GM23248 (cell line): ENCODE data around the gene ITGB6. TPM values are rescaled to one million over a fixed set of nuclear protein-coding genes. Genes with fewer than 3 reads are reported as not detected.
"Not testable (repeated sequence)": the region's sequence is repeated elsewhere in the genome, so short reads cannot be mapped to it uniquely, and the experiment has no call there.

Source experiments
- DNase-seq: peaks from one replicate; pipeline ENCODE4 v3.0.0-alpha.2; 2015
- H2AFZ ChIP-seq: fragments of 200-600 bp; sonication (generic); 2 replicates; pipeline ENCODE4 v1.6.1; 2016; ENCODE audit warnings: antibody characterized with exemption
- H3F3A ChIP-seq: fragments of 200-600 bp; sonication (generic); 2 replicates; pipeline ENCODE4 v1.6.1; 2016; ENCODE audit warnings: mild to moderate bottlenecking, antibody characterized with exemption, mixed run types; ENCODE audit not compliant: insufficient read depth
- H3K27ac ChIP-seq: fragments of 200-600 bp; sonication (generic); 2 replicates; pipeline ENCODE4 v1.5.1; 2016; ENCODE audit warnings: mild to moderate bottlenecking
- H3K27me3 ChIP-seq: fragments of 200-600 bp; sonication (generic); replicated peaks from 2 replicates; pipeline ENCODE4 v1.6.1; 2016; ENCODE audit warnings: mild to moderate bottlenecking; ENCODE audit not compliant: insufficient read depth
- H3K36me3 ChIP-seq: fragments of 200-600 bp; sonication (generic); 2 replicates; pipeline ENCODE4 v1.6.1; 2016; ENCODE audit warnings: low read depth, mild to moderate bottlenecking
- H3K4me1 ChIP-seq: fragments of 200-600 bp; sonication (generic); 2 replicates; pipeline ENCODE4 v1.6.1; 2016; ENCODE audit warnings: mild to moderate bottlenecking; ENCODE audit not compliant: insufficient read depth
- H3K4me2 ChIP-seq: fragments of 200-600 bp; sonication (generic); one replicate; pipeline ENCODE4 v1.6.1; 2016; ENCODE audit warnings: mild to moderate bottlenecking; ENCODE audit not compliant: unreplicated experiment
- H3K4me3 ChIP-seq: fragments of 200-600 bp; sonication (generic); 2 replicates; pipeline ENCODE4 v1.5.1; 2016; ENCODE audit warnings: mild to moderate bottlenecking
- H3K79me2 ChIP-seq: fragments of 200-600 bp; sonication (generic); 2 replicates; pipeline ENCODE4 v1.6.1; 2016; ENCODE audit warnings: mild to moderate bottlenecking; ENCODE audit not compliant: insufficient read depth
- H3K9ac ChIP-seq: fragments of 200-600 bp; sonication (generic); 2 replicates; pipeline ENCODE4 v1.6.1; 2016; ENCODE audit warnings: mild to moderate bottlenecking
- H3K9me2 ChIP-seq: fragments of 200-600 bp; sonication (generic); 2 replicates; pipeline ENCODE4 v1.6.1; 2016; ENCODE audit warnings: mixed run types, mild to moderate bottlenecking, moderate library complexity; ENCODE audit not compliant: insufficient read depth
- H3K9me3 ChIP-seq: fragments of 200-600 bp; sonication (generic); one replicate; pipeline ENCODE4 v1.6.1; 2017; ENCODE audit warnings: low read depth
- H4K20me1 ChIP-seq: fragments of 200-600 bp; sonication (generic); 2 replicates; pipeline ENCODE4 v1.6.0; 2016; ENCODE audit not compliant: insufficient read depth
- EZH2 ChIP-seq: fragments of 200-600 bp; sonication (generic); IDR thresholded peaks from 2 replicates; pipeline ENCODE4 v1.6.1; 2018; ENCODE audit warnings: antibody characterized with exemption, mild to moderate bottlenecking; ENCODE audit not compliant: insufficient read depth, poor library complexity, severe bottlenecking
- EZH2phosphoT487 ChIP-seq: fragments of 200-600 bp; sonication (generic); IDR thresholded peaks from 2 replicates; pipeline ENCODE4 v1.6.1; 2018; ENCODE audit warnings: antibody characterized with exemption, moderate library complexity, mild to moderate bottlenecking, low read depth; ENCODE audit not compliant: insufficient read depth
- WGBS, 2 experiments: methylation state at CpG; one replicate each; pipeline ENCODE4 v1.1.6; 2015 to 2017; ENCODE audit warnings: low lambda C conversion rate in 2 of 2, low coverage in 1 of 2; ENCODE audit errors: missing lambda C conversion rate in 2 of 2; 5-methylcytosine and 5-hydroxymethylcytosine counted together
- in situ Hi-C: fragments of 300-500 bp; cut with MboI; formaldehyde crosslinking; loops from 2 replicates; pipeline ENCODE4 v1.15.0; 2020
- polyA plus RNA-seq: library from polyadenylated mRNA; unstranded; fragments of >200 nt; fragmentation: Nextera tagmentation; extraction: Ambion mirVana; gene quantifications from 2 replicates; pipeline ENCODE4 v1.2.1, GENCODE V29; 2016
- total RNA-seq: library from RNA; depleted of rRNA; stranded (reverse); fragments of >200 nt; shearing (Covaris generic); gene quantifications from 2 replicates; pipeline ENCODE4 v1.2.3, GENCODE V29; 2014

ITGB6 gene
- total and polyA plus RNA-seq, 2 experiments from 2014 or later: 0.05 TPM; not detected in 1

DNA sequence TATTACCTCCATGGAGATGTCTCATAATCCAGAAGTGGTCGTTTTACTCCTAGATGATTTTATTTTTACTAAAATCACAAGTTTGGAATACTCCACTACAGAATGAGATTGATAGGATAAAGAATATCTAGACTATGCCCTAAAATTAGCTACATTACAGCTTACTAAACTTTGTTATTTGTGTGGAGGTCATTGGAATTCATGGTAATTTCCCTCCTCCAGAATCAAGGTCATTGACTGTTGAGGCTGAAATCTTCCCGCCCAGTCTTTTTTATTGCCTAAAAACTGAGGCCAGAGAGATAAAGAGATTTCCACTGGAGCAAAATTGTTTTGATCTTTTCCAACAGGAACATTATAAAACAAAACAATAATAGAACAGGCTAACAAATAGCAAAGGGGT, 35.0 kb downstream of the ITGB6 start:
- no peak overlapping the region for H3K27ac ChIP-seq
- H3K4me2 ChIP-seq: no peak overlapping the region
- no peaks in the 10 kb centered on the region for H3K36me3 ChIP-seq
- no peak for DNase-seq
- peaks cover 6% of the 10 kb centered on the region; the same call in 1 of the 2 replicates for H3K4me1 ChIP-seq
- H3K9me3 ChIP-seq: no peaks in the 10 kb centered on the region
- TF ChIP-seq EZH2: no peak
- no peak for TF ChIP-seq EZH2phosphoT487
- in situ Hi-C loops: no loop called here
- no peaks in the 10 kb centered on the region for H3K79me2 ChIP-seq
- H3K4me3 ChIP-seq: no peak overlapping the region
- H2AFZ ChIP-seq: 0 out of 2 replicates have a peak overlapping the region, but pooled peaks have one; percentile 16
- no peaks in the 10 kb centered on the region for H3F3A ChIP-seq
- H3K9ac ChIP-seq: no peak overlapping the region
- 53 to 55% methylated on average over 2 of the region's 2 CpGs for WGBS, 2 experiments
- no peaks in the 10 kb centered on the region for H3K27me3 ChIP-seq
- no peaks in the 10 kb centered on the region for H4K20me1 ChIP-seq
- H3K9me2 ChIP-seq: no peaks in the 10 kb centered on the region

DNA sequence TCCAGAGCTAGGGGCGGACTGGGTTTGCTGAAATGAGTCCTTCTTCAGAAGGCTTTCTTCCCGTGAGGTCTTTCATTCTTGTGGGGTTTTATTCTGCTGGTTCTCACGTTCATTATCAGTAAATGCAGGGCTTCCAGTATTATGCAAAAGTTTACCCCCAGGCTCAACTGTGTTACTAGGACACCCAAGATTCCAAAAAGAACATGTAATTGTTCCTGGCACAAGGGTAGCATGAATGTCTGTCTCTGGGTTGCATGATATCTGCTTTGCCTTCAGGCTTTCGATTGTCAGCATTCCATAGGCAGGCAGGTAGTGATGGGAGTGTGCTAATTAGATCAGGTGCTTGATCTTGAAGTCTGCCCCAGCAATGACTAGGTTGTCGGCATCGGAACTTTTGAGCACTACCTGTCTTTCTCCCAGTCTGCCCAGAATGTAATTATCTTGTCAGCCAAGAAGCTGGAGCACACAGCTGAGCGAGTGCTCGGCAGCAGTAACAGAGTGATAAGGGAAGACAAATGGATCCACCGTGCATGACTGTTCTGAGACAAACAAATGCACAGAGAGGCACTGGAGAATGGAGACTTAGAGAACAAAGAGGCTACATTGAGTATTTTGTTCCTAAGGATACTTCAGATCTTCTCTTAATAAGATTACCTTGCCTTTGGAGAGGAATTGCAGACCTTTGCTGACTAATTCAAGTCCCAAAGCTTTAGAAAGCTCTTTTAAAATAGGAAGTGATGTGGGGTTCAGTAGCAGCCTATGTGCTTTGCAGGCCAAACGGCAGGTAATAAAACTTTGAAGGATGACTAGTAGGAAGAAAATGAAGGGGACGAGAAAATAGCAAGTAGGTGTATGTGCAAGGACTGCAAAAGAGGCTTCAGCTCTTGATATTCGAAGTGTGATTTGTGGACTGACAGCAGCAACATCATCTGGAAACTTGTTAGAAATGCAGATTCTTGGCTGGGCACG, 41.9 kb downstream of the ITGB6 start:
- Histone ChIP-seq H3K9me3 (no peaks in the 10 kb centered on the region), H4K20me1 (no peaks in the 10 kb centered on the region), H3K9me2 (no peaks in the 10 kb centered on the region), H3F3A (peaks cover 14% of the 10 kb centered on the region), H3K4me2 (peak overlapping the region; percentile 18), H3K4me3 (no peak overlapping the region), H3K27me3 (no peaks in the 10 kb centered on the region), H3K9ac (peak overlapping the region; percentile 49), H2AFZ (peak overlapping the region; percentile 25), H3K79me2 (no peaks in the 10 kb centered on the region), H3K36me3 (no peaks in the 10 kb centered on the region), H3K27ac (peak overlapping the region; percentile 62), H3K4me1 (peaks cover 20% of the 10 kb centered on the region)
- WGBS, 2 experiments: 47 to 48% methylated on average over 13 of the region's 13 CpGs
- no peak for TF ChIP-seq EZH2phosphoT487
- peak; percentile 71 for DNase-seq
- in situ Hi-C loops: no loop called here

DNA sequence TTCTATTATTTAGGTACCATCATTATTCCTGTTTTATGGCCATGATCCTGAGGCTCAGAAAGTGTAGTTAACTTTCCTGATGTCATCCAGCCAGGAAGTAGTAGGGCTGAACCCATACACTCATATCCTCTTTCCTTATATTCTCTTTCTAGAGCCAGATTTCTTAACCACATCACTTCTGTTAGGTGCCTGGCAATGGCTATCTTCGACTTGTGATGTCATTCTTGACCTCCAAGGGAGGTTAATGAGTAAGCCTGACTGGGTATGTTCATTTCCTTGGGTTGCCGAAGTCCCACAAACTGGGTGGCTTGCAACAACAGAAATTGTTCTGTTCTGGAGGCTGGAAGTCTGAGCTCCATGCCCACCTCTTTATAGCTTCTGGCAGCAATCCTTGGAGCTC, 43.4 kb downstream of the ITGB6 start:
- H3K4me1 ChIP-seq: peaks cover 20% of the 10 kb centered on the region
- H3K9me2 ChIP-seq: no peaks in the 10 kb centered on the region
- 2 to 4% methylated on average over 2 of the region's 2 CpGs for WGBS, 2 experiments
- peak overlapping the region; percentile 49 for H3K9ac ChIP-seq
- no peaks in the 10 kb centered on the region for H4K20me1 ChIP-seq
- peaks cover 14% of the 10 kb centered on the region for H3F3A ChIP-seq
- no peak for TF ChIP-seq EZH2
- TF ChIP-seq EZH2phosphoT487: no peak
- H3K9me3 ChIP-seq: no peaks in the 10 kb centered on the region
- H3K79me2 ChIP-seq: no peaks in the 10 kb centered on the region
- no peaks in the 10 kb centered on the region for H3K36me3 ChIP-seq
- no peak overlapping the region for H3K4me3 ChIP-seq
- DNase-seq: peak; percentile 83
- in situ Hi-C loops: no loop called here
- H2AFZ ChIP-seq: peak overlapping the region; percentile 25; the same call in 1 of the 2 replicates
- no peak overlapping the region for H3K4me2 ChIP-seq
- H3K27ac ChIP-seq: peak overlapping the region; percentile 62
- H3K27me3 ChIP-seq: no peaks in the 10 kb centered on the region

DNA sequence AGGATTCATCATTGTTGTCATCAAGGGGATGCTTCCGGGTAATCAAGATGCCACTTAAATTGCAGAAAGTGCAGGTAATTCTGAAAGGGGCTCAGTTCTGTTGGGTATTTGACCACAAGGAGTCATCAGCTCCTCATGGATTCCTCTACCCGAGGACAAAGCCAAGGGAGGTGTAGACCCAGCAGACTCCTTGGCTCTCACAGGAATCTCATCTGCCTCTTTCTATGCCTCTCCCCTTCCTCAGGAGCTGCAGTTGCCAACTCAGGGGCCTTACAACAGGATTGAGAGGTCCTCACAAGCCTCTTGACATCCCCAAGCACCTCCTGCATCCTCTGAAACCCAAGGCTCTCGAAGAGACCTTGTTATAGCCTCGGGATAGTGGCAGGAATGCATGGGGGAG, 44.0 kb downstream of the ITGB6 start:
- Histone ChIP-seq H3K27me3 (no peaks in the 10 kb centered on the region), H3K9me3 (no peaks in the 10 kb centered on the region), H3F3A (peaks cover 14% of the 10 kb centered on the region), H3K4me2 (no peak overlapping the region), H2AFZ (peak overlapping the region; percentile 25; the same call in 1 of the 2 replicates), H3K79me2 (no peaks in the 10 kb centered on the region), H3K27ac (peak overlapping the region; percentile 54), H3K4me3 (no peak overlapping the region), H3K4me1 (peaks cover 20% of the 10 kb centered on the region), H3K9me2 (no peaks in the 10 kb centered on the region), H4K20me1 (no peaks in the 10 kb centered on the region), H3K9ac (no peak overlapping the region), H3K36me3 (no peaks in the 10 kb centered on the region)
- TF ChIP-seq EZH2phosphoT487: no peak
- no peak for TF ChIP-seq EZH2
- in situ Hi-C loops: no loop called here
- 95% methylated on average over 4 of the region's 4 CpGs for WGBS, 2 experiments
- peak; percentile 17 for DNase-seq

DNA sequence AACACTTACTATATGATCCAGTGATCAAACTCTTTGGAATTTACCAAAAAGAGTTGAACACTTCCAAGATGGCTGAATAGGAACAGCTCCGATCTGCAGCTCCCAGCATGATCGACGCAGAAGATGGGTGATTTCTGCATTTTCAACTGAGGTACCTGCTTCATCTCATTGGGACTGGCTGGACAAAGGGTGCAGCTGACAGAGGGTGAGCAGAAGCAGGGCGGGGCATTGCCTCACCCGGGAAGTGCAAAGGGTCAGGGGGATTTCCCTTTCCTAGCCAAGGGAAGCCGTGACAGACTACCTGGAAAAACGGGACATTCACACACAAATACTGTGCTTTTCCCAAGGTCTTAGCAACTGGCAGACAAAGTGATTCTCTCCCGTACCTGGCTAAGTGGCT, 51.7 kb downstream of the ITGB6 start:
- H3K4me3 ChIP-seq, H3K9ac ChIP-seq, H3F3A ChIP-seq, in situ Hi-C loops, H3K9me2 ChIP-seq, H3K9me3 ChIP-seq, H3K4me1 ChIP-seq, H2AFZ ChIP-seq, H3K79me2 ChIP-seq, H3K4me2 ChIP-seq, H3K36me3 ChIP-seq, DNase-seq, H3K27me3 ChIP-seq, H3K27ac ChIP-seq, H4K20me1 ChIP-seq: not testable (repeated sequence)
- WGBS, 2 experiments: 88 to 95% methylated on average over 7 to 8 of the region's 8 CpGs
